WTC11 (cell line): ENCODE data around the gene GYS2. TPM values are rescaled to one million over a fixed set of nuclear protein-coding genes. Genes with fewer than 3 reads are reported as not detected.

Source experiments
- ATAC-seq: fragments of 200-7000 bp; cut with Tn5 transposase; 2 replicates; pipeline ENCODE4 v1.10.0; 2021; ENCODE audit warnings: mild to moderate bottlenecking, moderate library complexity
- CTCF ChIA-PET: fragments of 300-600 bp; sonication (Branson Sonifier 250); formaldehyde crosslinking; loops from one replicate; lab custom pipeline; 2021; ENCODE audit warnings: antibody characterized with exemption; lab: Charles Lee
- POLR2A ChIA-PET: fragments of 350-600 bp; sonication (Branson Sonifier 250); formaldehyde crosslinking; loops from one replicate; lab custom pipeline; 2021; ENCODE audit warnings: antibody characterized with exemption; lab: Charles Lee
- DNase-seq: peaks from one replicate; pipeline ENCODE4 v3.0.0; 2021; ENCODE audit warnings: low spot score
- H3K27ac Mint-ChIP-seq: 2 replicates; pipeline ENCODE4 v1.8.0; 2021; ENCODE audit warnings: mixed read lengths
- H3K27me3 Mint-ChIP-seq: 2 replicates; pipeline ENCODE4 v1.8.0; 2021; ENCODE audit warnings: low read depth, mild to moderate bottlenecking, moderate library complexity, mixed read lengths
- H3K36me3 Mint-ChIP-seq: 2 replicates; pipeline ENCODE4 v1.8.0; 2021; ENCODE audit warnings: mixed read lengths
- H3K4me1 Mint-ChIP-seq: 2 replicates; pipeline ENCODE4 v1.8.0; 2022; ENCODE audit warnings: mixed read lengths
- H3K4me3 Mint-ChIP-seq: 2 replicates; pipeline ENCODE4 v1.8.0; 2021; ENCODE audit warnings: mild to moderate bottlenecking, moderate library complexity, mixed read lengths
- H3K9me3 Mint-ChIP-seq: 2 replicates; pipeline ENCODE4 v1.8.0; 2021; ENCODE audit warnings: mixed read lengths
- ARID4B ChIP-seq: sonication (generic); formaldehyde crosslinking; IDR thresholded peaks from 2 replicates; pipeline ENCODE4 v1.8.0; 2023; ENCODE audit warnings: missing genetic modification reagents, mild to moderate bottlenecking, borderline replicate concordance
- ATF2 ChIP-seq: sonication (generic); formaldehyde crosslinking; IDR thresholded peaks from 2 replicates; pipeline ENCODE4 v1.8.1; 2022; ENCODE audit warnings: low read depth, missing genetic modification reagents, borderline replicate concordance
- E2F1 ChIP-seq: sonication (generic); formaldehyde crosslinking; IDR thresholded peaks from 2 replicates; pipeline ENCODE4 v1.8.0; 2022; ENCODE audit warnings: mild to moderate bottlenecking, missing genetic modification reagents
- FOXJ3 ChIP-seq: sonication (generic); formaldehyde crosslinking; IDR thresholded peaks from 2 replicates; pipeline ENCODE4 v1.9.0; 2021; ENCODE audit warnings: missing genetic modification reagents, mild to moderate bottlenecking, borderline replicate concordance
- FOXP1 ChIP-seq: sonication (generic); formaldehyde crosslinking; IDR thresholded peaks from 2 replicates; pipeline ENCODE4 v1.8.0; 2022; ENCODE audit warnings: missing genetic modification reagents, mild to moderate bottlenecking, moderate library complexity, borderline replicate concordance
- JUN ChIP-seq: sonication (generic); formaldehyde crosslinking; IDR thresholded peaks from 2 replicates; pipeline ENCODE4 v1.8.0; 2023; ENCODE audit warnings: mild to moderate bottlenecking, missing genetic modification reagents
- KAT7 ChIP-seq: sonication (generic); formaldehyde crosslinking; IDR thresholded peaks from 2 replicates; pipeline ENCODE4 v1.8.1; 2023; ENCODE audit warnings: missing genetic modification reagents, mild to moderate bottlenecking, borderline replicate concordance
- MXD4 ChIP-seq: fragments of 250-450 bp; sonication (Bioruptor Pico); IDR thresholded peaks from 2 replicates; pipeline ENCODE4 v1.8.0; 2021; ENCODE audit warnings: mild to moderate bottlenecking, moderate library complexity, borderline replicate concordance
- PRDM15 ChIP-seq: sonication (generic); formaldehyde crosslinking; IDR thresholded peaks from 2 replicates; pipeline ENCODE4 v1.8.0; 2022; ENCODE audit warnings: missing genetic modification reagents
- PRRX2 ChIP-seq: fragments of 250-450 bp; sonication (Bioruptor Pico); IDR thresholded peaks from 2 replicates; pipeline ENCODE4 v1.8.0; 2021; ENCODE audit warnings: mild to moderate bottlenecking
- RORB ChIP-seq: fragments of 250-450 bp; sonication (Bioruptor Pico); IDR thresholded peaks from 2 replicates; pipeline ENCODE4 v1.9.0; 2021; ENCODE audit warnings: mild to moderate bottlenecking
- TP53 ChIP-seq: sonication (generic); formaldehyde crosslinking; IDR thresholded peaks from 2 replicates; pipeline ENCODE4 v1.8.1; 2023; ENCODE audit warnings: mild to moderate bottlenecking, missing genetic modification reagents
- ZNF121 ChIP-seq: sonication (generic); formaldehyde crosslinking; IDR thresholded peaks from 2 replicates; pipeline ENCODE4 v1.8.0; 2023; ENCODE audit warnings: missing genetic modification reagents
- ZNF232 ChIP-seq: sonication (generic); formaldehyde crosslinking; IDR thresholded peaks from 2 replicates; pipeline ENCODE4 v1.8.0; 2022; ENCODE audit warnings: mild to moderate bottlenecking, missing genetic modification reagents
- ZNF671 ChIP-seq: fragments of 250-450 bp; sonication (Bioruptor Pico); IDR thresholded peaks from 2 replicates; pipeline ENCODE4 v1.8.0; 2021; ENCODE audit warnings: mild to moderate bottlenecking
- total RNA-seq: library from RNA; stranded (reverse); gene quantifications from 3 replicates; pipeline ENCODE4 v1.2.3, GENCODE V29; 2021
- TF ChIP-seq, protein P1 (sequence below): fragments of 250-450 bp; sonication (Bioruptor Pico); IDR thresholded peaks from 2 replicates; pipeline ENCODE4 v1.9.0; 2021; ENCODE audit warnings: mild to moderate bottlenecking, borderline replicate concordance
- TF ChIP-seq, protein P2 (sequence below): sonication (generic); formaldehyde crosslinking; conservative IDR thresholded peaks from 2 replicates; pipeline ENCODE4 v1.8.1; 2022; ENCODE audit warnings: mild to moderate bottlenecking, missing genetic modification reagents
- TF ChIP-seq, protein P3 (sequence below): sonication (generic); formaldehyde crosslinking; IDR thresholded peaks from 2 replicates; pipeline ENCODE4 v1.8.1; 2022; ENCODE audit warnings: missing genetic modification reagents, borderline replicate concordance

GYS2 gene
- total RNA-seq, 1 experiment from 2014 or later, result not detected

GRCh38 chr12:21545557-21545956 is 59.1 kb downstream of the GYS2 start (continued):
- TF ChIP-seq, protein P1, sequence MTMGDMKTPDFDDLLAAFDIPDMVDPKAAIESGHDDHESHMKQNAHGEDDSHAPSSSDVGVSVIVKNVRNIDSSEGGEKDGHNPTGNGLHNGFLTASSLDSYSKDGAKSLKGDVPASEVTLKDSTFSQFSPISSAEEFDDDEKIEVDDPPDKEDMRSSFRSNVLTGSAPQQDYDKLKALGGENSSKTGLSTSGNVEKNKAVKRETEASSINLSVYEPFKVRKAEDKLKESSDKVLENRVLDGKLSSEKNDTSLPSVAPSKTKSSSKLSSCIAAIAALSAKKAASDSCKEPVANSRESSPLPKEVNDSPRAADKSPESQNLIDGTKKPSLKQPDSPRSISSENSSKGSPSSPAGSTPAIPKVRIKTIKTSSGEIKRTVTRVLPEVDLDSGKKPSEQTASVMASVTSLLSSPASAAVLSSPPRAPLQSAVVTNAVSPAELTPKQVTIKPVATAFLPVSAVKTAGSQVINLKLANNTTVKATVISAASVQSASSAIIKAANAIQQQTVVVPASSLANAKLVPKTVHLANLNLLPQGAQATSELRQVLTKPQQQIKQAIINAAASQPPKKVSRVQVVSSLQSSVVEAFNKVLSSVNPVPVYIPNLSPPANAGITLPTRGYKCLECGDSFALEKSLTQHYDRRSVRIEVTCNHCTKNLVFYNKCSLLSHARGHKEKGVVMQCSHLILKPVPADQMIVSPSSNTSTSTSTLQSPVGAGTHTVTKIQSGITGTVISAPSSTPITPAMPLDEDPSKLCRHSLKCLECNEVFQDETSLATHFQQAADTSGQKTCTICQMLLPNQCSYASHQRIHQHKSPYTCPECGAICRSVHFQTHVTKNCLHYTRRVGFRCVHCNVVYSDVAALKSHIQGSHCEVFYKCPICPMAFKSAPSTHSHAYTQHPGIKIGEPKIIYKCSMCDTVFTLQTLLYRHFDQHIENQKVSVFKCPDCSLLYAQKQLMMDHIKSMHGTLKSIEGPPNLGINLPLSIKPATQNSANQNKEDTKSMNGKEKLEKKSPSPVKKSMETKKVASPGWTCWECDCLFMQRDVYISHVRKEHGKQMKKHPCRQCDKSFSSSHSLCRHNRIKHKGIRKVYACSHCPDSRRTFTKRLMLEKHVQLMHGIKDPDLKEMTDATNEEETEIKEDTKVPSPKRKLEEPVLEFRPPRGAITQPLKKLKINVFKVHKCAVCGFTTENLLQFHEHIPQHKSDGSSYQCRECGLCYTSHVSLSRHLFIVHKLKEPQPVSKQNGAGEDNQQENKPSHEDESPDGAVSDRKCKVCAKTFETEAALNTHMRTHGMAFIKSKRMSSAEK (CRISPR knock-in tag), result no peak
- TF ChIP-seq KAT7, result no peak
- no peak for TF ChIP-seq PRRX2 (CRISPR knock-in tag)
- TF ChIP-seq, protein P2, sequence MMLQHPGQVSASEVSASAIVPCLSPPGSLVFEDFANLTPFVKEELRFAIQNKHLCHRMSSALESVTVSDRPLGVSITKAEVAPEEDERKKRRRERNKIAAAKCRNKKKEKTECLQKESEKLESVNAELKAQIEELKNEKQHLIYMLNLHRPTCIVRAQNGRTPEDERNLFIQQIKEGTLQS (CRISPR knock-in tag), result no peak
- no peak for TF ChIP-seq ARID4B
- no peak for TF ChIP-seq FOXJ3 (CRISPR knock-in tag)
- no peak for TF ChIP-seq JUN (CRISPR knock-in tag)
- no peak for TF ChIP-seq MXD4
- TF ChIP-seq ZNF121 (CRISPR knock-in tag), result no peak
- TF ChIP-seq, protein P3, sequence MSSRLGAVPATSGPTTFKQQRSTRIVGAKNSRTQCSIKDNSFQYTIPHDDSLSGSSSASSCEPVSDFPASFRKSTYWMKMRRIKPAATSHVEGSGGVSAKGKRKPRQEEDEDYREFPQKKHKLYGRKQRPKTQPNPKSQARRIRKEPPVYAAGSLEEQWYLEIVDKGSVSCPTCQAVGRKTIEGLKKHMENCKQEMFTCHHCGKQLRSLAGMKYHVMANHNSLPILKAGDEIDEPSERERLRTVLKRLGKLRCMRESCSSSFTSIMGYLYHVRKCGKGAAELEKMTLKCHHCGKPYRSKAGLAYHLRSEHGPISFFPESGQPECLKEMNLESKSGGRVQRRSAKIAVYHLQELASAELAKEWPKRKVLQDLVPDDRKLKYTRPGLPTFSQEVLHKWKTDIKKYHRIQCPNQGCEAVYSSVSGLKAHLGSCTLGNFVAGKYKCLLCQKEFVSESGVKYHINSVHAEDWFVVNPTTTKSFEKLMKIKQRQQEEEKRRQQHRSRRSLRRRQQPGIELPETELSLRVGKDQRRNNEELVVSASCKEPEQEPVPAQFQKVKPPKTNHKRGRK, result no peak
- no peak for TF ChIP-seq FOXP1 (CRISPR knock-in tag)
- no peak for TF ChIP-seq ATF2 (CRISPR knock-in tag)

GRCh38 chr12:21543151-21543550 is 61.5 kb downstream of the GYS2 start:
- H3K9me3 Mint-ChIP-seq, result no peaks in the 10 kb centered on the region
- H3K4me3 Mint-ChIP-seq, result no peak overlapping the region
- no peaks in the 10 kb centered on the region for H3K36me3 Mint-ChIP-seq
- ChIA-PET POLR2A (no interaction called here), CTCF (no interaction called here)
- H3K27ac Mint-ChIP-seq, result no peak overlapping the region
- H3K27me3 Mint-ChIP-seq, result no peaks in the 10 kb centered on the region
- no peak for ATAC-seq
- no peak for DNase-seq
- H3K4me1 Mint-ChIP-seq, result no peaks in the 10 kb centered on the region
- no peak for TF ChIP-seq ZNF671 (CRISPR knock-in tag)
- TF ChIP-seq PRDM15 (CRISPR knock-in tag), result no peak
- TF ChIP-seq TP53 (CRISPR knock-in tag), result no peak
- no peak for TF ChIP-seq ZNF232 (CRISPR knock-in tag)
- TF ChIP-seq E2F1, result no peak
- no peak for TF ChIP-seq RORB (CRISPR knock-in tag)
